Mucosa of descending colon (tissue), 3 donors: Measurements from ENCODE around the gene SLC39A2. TPM values are rescaled to one million over a fixed set of nuclear protein-coding genes. Genes with fewer than 3 reads are reported as not detected.
"Not testable (repeated sequence)": the region's sequence is repeated elsewhere in the genome, so short reads cannot be mapped to it uniquely, and the experiment has no call there.

ENCODE experiments used
- ATAC-seq: fragments of 200-7000 bp; cut with Tn5 transposase; one replicate; pipeline ENCODE4 v1.9.1; 2020; ENCODE audit warnings: mild to moderate bottlenecking, moderate library complexity
- DNase-seq, 3 donors: peaks; one replicate each; pipeline ENCODE4 v3.0.0-alpha.2; 2020
- H3K36me3 ChIP-seq: fragments of 200-600 bp; one replicate; pipeline ENCODE4 v1.8.0; 2021; ENCODE audit warnings: low read depth, mild to moderate bottlenecking
- H3K4me1 ChIP-seq: fragments of 200-600 bp; one replicate; pipeline ENCODE4 v1.8.0; 2021; ENCODE audit warnings: low read depth, mild to moderate bottlenecking
- H3K4me3 ChIP-seq: fragments of 200-600 bp; one replicate; pipeline ENCODE4 v1.8.0; 2021; ENCODE audit warnings: mild to moderate bottlenecking
- H3K9me3 ChIP-seq: fragments of 200-600 bp; one replicate; pipeline ENCODE4 v1.8.0; 2021; ENCODE audit warnings: mild to moderate bottlenecking
- intact Hi-C, 2 donors: fragments of 100-400 bp; cut with DNase I in 1 of 2; cut with micrococcal nuclease in 1 of 2; formaldehyde crosslinking; loops; one replicate each; pipeline versions ENCODE4 v1.11.0 to v1.11.1; 2022; cut with DNase I, micrococcal nuclease
- total RNA-seq, 3 donors: library from RNA; stranded (reverse); fragmentation: NEBNext Ultra II Directional in 2 of 3; extraction: Animal tissue kit (Norgen Biotek cat#: 25700) in 2 of 3; gene quantifications; one replicate each; pipeline versions ENCODE4 v1.2.1 to v1.2.4, GENCODE V29; 2021 to 2023
- TF ChIP-seq, protein P1 (sequence below): fragments of 200-600 bp; IDR thresholded peaks from one replicate; pipeline ENCODE4 v1.8.0; 2022; ENCODE audit warnings: antibody characterized with exemption, mild to moderate bottlenecking
- donor health status: DM: no; HTN: no; CAD: no; lungs with moderate emphysema.
- donor health status: DM: no; HTN: no; CAD: no.
- donor health status: DM: no; HTN: yes; CAD: no.

Gene SLC39A2
- total RNA-seq, 3 donors from 2014 or later, result 0.28 to 4.9 (median 2.0) TPM

DNA sequence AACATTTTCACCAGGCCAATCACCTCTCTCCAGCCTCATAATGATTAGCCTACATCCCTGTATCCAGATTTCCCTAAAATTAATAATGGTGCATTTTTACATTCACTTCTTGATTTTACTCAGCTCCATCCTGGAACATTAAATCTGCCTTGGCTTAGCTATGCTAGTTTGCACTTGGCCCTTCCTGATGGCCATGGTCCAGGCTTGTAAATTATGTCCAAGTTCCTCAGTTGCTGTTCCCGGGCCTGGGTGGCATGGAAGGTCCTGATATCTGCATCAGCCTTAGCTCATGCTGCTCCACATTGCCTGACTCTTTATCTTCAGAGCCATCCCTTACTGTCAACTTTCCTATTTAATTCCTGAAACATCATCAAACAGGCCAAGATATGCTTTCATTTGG, 20.4 kb upstream of the SLC39A2 start:
- Histone ChIP-seq H3K4me1 (no peaks in the 10 kb centered on the region), H3K9me3 (no peaks in the 10 kb centered on the region), H3K36me3 (no peaks in the 10 kb centered on the region), H3K4me3 (no peak overlapping the region)
- TF ChIP-seq, protein P1, sequence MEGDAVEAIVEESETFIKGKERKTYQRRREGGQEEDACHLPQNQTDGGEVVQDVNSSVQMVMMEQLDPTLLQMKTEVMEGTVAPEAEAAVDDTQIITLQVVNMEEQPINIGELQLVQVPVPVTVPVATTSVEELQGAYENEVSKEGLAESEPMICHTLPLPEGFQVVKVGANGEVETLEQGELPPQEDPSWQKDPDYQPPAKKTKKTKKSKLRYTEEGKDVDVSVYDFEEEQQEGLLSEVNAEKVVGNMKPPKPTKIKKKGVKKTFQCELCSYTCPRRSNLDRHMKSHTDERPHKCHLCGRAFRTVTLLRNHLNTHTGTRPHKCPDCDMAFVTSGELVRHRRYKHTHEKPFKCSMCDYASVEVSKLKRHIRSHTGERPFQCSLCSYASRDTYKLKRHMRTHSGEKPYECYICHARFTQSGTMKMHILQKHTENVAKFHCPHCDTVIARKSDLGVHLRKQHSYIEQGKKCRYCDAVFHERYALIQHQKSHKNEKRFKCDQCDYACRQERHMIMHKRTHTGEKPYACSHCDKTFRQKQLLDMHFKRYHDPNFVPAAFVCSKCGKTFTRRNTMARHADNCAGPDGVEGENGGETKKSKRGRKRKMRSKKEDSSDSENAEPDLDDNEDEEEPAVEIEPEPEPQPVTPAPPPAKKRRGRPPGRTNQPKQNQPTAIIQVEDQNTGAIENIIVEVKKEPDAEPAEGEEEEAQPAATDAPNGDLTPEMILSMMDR, result no peak
- no peak for DNase-seq
- intact Hi-C loops, result loop anchor here in 1 of 2 donors (10.0 kb wide), 1 partner anchor 124 kb away; no protein-coding TSS in a partner anchor
- peak; percentile 76 for ATAC-seq

DNA sequence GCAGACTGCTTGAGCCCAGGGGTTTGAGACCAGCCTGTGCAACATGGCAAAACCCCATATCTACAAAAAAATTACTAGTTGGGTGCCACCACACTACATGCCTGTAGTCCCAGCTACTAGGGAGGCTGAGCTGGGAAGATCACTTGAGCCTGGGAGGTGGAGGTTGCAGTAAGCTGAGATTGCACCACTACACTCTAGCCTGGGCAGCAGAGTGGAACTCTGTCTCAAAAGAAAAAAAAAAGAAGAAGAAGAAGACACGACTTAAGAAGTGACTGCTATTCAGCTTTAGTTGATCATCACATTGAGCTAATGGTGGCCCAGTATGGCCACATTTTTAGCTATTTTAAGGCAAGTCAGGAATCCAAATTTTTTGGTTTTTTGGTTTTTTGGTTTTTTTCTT, 18.2 kb upstream of the SLC39A2 start:
- H3K4me3 ChIP-seq, result no peak overlapping the region
- H3K4me1 ChIP-seq, result no peaks in the 10 kb centered on the region
- H3K36me3 ChIP-seq, result no peaks in the 10 kb centered on the region
- intact Hi-C loops, result no loop called here
- DNase-seq (no peak), ATAC-seq (no peak)
- TF ChIP-seq, protein P1, result no peak
- no peaks in the 10 kb centered on the region for H3K9me3 ChIP-seq

DNA sequence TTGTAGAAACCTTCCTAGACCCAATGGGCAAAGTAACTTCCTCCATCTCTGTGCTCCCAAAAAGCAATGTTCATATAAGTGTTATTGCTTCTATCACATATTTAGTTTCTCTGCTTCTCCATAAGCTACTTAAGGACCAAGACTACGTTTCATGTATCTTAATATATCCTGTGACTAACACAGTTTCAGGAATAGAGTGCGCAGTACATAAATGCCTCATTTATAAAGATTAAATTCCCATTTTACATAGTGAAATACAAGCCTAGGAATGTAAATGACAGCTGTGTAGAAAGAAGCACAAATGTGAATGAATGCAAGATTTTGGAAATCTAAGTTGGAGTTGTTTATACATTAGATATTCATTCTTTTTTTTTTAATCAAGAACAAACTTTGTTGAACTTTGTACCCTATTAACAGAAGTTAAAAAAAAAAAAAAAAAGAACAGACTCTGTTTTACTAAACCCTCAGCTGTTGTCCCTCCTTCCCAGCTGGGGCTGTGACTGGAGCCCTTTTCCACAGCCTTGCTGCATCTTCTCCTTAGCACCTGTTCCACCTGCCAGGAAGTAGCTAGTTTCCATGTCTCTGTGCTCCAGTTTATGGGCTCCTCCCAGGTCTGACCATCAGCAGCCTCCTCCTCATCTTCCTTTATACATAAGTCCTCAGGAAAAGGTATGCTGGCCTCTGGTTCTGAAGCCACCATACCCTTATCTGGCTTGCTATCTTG, 16.3 kb upstream of the SLC39A2 start:
- DNase-seq (no peak), ATAC-seq (no peak)
- no peaks in the 10 kb centered on the region for H3K9me3 ChIP-seq
- intact Hi-C loops, result no loop called here
- TF ChIP-seq, protein P1, result no peak
- no peaks in the 10 kb centered on the region for H3K4me1 ChIP-seq
- no peak overlapping the region for H3K4me3 ChIP-seq
- H3K36me3 ChIP-seq, result no peaks in the 10 kb centered on the region

DNA sequence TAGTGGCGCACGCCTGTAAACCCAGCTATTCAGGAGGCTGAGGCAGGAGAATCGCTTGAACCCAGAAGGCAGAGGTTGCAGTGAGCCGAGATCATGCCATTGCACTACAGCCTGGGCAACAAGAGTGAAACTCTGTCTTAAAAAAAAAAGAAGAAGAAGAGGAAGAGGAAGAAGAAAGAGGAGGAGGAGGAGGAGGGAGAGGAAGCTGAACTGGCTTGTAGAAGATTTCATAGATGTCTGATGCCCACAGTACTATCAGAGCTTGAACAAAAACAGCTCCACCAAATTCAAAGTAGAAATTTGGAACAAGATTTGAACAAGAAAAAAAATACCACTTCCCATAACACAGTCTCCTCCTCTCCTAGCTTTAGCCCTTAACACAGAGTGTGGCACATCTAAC, 13.4 kb upstream of the SLC39A2 start:
- H3K4me3 ChIP-seq, ATAC-seq, H3K9me3 ChIP-seq, intact Hi-C loops, DNase-seq, H3K4me1 ChIP-seq, H3K36me3 ChIP-seq: not testable (repeated sequence)

DNA sequence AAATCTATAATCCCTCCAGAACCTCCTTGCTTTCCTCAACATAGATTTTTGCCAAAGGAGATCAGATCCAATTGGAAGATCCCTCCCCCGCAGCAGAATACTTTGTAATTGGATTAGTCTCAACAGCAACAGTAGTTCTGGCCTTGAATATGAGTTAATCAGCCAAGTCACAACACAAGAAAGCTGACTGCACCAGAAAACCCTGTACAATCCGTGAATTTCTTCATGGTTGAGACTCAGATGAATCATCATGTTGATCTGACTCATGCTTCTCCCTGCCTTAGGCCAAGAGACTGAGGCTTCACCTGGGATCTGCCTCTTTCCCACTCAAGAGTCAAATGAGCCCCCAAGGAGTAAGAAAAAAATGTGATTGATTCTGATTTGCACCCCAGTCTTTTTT, 12.3 kb upstream of the SLC39A2 start:
- H3K4me1 ChIP-seq, result peaks cover 15% of the 10 kb centered on the region
- intact Hi-C loops, result no loop called here
- no peaks in the 10 kb centered on the region for H3K36me3 ChIP-seq
- no peak for DNase-seq
- TF ChIP-seq, protein P1, result no peak
- no peak for ATAC-seq
- H3K4me3 ChIP-seq, result no peak overlapping the region
- no peaks in the 10 kb centered on the region for H3K9me3 ChIP-seq

DNA sequence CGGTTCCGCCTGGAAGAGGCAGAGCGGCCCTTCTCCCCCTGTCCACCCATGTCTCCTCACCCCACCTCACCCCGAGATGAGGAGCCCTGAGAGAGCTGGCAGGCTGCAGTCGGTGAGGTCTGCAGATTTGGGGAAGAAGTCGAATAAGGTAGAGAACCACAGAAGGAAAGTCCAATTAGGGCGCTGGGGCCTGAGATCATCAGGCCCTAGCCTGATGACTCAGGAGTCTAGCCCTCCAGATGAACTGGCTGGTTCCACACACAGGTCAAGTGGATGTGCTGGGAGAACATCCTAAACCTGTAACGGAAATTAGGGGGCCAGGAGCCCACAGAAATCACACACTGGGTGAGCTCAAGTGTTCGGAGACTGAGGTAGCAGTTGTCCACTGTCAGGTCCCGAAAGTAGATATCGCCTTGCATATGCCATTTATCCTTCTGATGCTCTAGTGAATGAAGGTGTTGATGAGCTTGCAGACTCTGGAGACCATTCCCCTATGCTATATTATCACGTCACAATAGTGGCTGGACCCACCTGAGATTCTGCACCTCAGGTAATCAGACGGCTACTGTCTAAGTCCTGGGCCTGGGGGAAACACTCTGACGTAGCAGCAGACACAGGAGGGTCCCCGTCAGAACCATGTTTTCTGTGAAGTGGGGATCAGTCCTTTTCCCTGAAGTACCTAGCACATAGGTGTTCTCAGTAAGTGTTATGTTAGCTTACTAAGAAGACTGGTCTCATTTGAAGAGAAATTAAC, 10.2 kb upstream of the SLC39A2 start:
- Histone ChIP-seq H3K4me3 (no peak overlapping the region), H3K36me3 (no peaks in the 10 kb centered on the region), H3K4me1 (peaks cover 15% of the 10 kb centered on the region), H3K9me3 (no peaks in the 10 kb centered on the region)
- ATAC-seq (no peak), DNase-seq (peak in 1 of 3 donors; percentile 47)
- TF ChIP-seq, protein P1, result no peak
- intact Hi-C loops, result no loop called here
